ENCODE data around the gene NRXN3.

Gene NRXN3

GRCh38 chr14:79363291-79363690 is 1193.1 kb downstream of the NRXN3 start:
- no peak for DNase-seq (ENCODE audit: low spot score)

DNA sequence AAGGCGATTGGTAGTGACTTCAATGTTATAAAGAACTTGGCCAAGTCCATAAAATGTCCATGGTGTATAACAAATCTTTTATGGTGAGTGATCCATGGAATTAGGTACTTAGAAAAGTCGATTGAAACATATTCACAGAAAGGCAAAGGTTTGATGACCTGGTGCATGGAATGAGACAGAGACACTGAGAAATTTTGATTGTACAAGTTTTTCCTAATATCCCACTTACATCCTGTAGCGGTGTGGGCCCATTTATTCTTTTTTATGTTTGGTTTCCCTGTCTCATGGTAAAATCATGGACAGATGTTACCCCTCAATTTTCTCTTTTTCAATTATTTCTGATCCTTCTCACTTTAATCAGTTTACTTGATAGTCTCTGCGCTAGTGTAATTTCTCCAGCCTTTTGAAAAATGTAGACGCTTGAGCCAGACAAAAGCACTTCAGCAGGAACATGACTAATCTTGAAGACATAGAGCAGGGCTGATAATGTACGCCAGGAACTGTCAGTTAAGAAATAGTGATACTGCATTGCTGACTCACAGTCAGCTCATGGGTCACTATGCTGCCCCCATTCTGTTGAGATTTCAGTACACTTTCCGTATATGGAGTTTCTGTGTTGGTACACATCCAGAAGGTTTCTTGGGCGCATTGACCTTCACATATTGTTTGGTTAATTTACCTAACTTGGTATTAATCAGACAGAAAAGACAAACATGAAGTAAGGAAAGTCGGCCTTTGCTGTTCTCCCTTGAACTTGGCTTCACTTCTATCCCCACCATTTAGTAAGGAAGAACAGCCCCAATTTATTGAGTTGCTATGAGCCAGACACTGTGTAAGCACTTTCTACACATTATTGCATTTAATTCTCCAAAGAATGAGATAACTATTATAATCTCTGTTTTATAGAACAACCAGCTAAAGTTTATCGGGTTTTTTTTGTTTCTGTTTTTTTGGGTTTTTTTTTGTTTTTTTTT is 1199.5 kb downstream of the NRXN3 start:
- no peak for DNase-seq (ENCODE audit: low spot score)

DNA sequence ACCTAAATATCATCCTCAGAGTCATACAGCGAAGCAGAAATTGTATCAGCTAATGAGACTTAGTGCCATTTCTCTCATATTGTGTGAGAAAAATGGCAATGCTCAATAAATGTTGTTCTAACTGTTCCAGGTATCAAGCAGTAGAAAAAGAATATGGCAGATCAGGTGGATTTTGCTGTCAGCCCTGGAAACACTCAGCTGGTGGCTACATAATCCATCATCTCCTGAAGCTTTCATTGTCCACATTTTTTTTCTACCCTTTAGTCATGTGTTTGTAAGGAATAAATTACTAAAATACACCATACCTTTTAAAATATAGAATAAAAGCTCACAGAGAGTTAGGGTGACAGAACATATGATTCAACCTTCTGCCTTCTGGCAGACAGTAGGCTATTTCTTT is 1200.8 kb downstream of the NRXN3 start:
- DNase-seq (ENCODE audit: low spot score): no peak

GRCh38 chr14:79373451-79373850 is 1203.3 kb downstream of the NRXN3 start:
- DNase-seq (ENCODE audit: low spot score): no peak

DNA sequence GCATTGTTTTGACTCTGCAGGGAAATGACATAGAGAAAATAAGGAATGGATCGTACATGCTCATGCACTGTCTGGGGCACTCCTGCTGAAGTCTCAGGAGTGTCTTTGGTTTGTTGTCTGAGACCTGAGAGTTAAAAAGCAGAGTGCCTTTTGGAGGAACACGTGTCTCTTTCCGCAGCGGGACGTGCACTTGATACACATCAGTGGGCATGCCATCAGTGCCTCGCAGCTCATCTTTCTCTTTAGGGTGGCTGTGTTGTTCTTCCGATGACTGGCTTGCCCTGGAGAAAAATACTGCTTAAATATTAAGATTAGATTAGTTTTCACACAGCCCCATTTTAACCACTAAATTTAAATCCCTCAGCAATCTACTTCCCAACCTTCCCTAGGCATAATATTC is 1205.2 kb downstream of the NRXN3 start:
- no peak for DNase-seq (ENCODE audit: low spot score)

- DNase-seq (ENCODE audit: low spot score): no peak
Observed at GRCh38 chr14:79376557-79376956, 1206.4 kb downstream of the NRXN3 start.

GRCh38 chr14:79378020-79378419 is 1207.8 kb downstream of the NRXN3 start:
- no peak for DNase-seq (ENCODE audit: low spot score)

DNA sequence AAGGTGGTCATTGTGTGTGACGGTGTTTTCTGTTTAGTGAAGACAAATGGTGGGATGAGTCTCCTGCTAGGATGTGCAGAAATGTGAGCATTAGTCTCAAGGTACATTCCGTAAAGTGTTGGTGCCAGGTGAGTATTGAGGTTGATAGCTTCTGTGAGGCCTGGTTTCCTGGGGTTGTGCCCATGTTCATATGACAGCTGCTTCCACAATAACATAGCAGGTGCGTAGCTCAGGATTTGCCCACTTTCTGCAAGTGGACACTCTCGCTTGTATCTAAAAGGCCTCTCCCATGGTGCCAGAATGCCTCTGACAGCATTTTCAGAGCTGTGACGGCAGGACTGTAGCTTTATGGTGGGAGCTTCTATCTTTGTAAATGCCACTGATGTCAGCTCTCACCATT is 1209.1 kb downstream of the NRXN3 start:
- no peak for DNase-seq (ENCODE audit: low spot score)

DNA sequence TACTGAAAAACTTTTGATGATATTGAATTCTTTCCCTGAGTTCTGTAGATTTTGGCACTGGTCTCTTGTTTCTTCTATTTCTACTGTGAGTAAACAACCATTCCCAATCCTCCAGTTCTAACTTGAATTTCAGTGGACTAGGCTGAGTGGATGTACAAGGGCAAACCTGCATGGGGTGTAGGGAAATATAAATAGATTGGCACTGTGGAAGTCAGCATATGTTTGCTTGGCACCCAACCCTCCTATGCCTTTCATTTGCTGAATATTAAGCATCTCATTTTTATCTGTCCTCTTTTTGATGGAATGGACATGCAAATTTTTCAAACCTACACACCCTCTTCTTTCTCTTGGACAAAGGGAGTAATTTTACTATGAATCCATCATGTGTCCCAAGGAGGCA is 1212.9 kb downstream of the NRXN3 start:
- DNase-seq (ENCODE audit: low spot score): no peak

- no peak for DNase-seq (ENCODE audit: low spot score)
Observed at GRCh38 chr14:79383475-79383874, 1213.3 kb downstream of the NRXN3 start.

DNA sequence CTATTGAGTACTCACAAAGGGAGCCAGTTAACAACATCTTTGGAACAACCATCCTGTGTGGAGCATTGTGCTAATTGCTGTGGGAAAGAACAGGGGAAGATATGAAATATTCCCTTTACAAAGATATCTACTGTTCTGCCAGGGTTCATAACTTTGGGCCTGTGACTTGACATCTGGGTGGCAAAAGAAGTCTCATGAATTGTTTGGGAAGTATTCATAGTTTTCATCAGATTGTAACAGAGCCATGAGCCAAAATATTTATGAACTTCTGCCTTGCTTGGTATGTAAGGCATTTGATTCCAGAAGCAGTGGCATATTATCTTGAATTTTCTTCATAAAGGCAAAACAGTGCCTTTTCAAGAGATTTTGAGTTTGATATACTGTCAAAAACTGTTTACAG is 1224.9 kb downstream of the NRXN3 start:
- DNase-seq (ENCODE audit: low spot score): no peak

GRCh38 chr14:79404874-79405511 is 1234.8 kb downstream of the NRXN3 start:
- no peak for DNase-seq (ENCODE audit: low spot score)

DNA sequence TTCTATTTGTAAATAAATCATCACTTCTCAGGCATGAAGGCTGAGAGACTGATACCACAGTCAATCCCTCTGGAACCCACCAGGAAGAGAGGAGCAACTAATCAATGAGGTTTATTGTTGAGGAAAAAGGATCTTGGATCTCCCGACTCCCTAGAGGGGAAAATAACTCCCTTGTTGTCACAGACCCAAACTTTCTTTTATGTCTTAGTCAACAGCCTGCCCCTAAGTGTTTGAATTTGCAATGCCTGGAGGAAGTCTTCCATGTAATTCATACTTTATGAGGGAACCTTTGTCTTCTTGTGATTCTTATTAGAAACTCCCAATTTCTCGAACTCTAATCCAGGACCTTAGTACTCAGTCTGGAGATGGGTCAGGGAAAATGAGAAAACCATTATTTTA is 1235.3 kb downstream of the NRXN3 start:
- DNase-seq (ENCODE audit: low spot score): no peak

GRCh38 chr14:79407572-79407971 is 1237.4 kb downstream of the NRXN3 start:
- DNase-seq (ENCODE audit: low spot score): no peak

DNA sequence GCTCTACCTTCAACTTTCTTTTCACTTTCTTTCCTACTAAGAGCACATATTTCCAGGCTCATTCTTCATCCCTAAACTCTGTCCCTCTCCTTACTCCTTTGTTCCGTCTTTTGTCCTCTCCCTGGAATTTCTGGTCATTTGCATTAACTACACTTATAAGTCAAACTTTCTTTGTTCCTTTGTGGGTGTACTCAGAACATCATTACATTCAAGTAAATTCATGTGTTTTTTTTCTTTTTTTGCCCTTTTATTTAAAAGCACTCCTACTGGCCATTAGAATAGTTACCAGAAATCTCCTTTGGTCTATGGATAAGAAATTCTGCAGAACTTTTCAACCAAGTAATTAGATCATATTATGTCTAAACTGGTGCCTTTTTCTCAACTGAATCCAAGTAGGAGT is 1238.5 kb downstream of the NRXN3 start:
- no peak for DNase-seq (ENCODE audit: low spot score)

DNA sequence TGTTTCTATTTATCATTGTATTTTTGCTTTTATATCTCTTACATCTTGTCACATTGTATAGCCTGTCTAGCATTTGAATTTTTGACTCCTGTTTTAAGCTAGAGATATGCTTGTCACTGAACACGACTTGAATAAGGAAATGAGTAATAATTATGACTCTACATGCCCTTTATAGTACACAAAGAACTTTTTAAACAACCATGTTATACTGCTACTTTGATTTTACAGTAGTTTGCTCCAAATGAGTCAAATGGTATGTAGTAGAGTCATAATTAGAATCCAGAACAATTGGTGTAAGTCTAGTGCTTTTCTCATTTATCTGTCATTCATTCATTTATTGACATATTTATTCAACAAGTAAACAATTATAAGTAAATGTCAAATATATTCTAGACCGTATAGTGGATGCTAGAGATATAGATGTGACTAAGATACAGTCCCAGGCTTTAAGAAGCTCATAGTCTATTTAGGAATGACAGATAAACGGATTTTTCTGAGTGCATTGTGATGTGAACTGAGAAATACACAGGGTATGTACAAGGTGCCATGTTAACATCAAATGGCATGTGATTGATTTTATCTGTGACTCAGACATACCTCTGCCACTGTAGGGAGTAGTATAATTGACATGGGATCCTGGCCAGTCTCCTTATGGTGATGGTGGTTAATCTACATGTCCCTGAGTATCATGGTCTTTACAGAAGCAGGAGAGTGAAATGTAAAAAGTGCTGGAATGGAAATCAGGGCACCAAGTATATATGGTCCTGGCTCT is 1241.4 kb downstream of the NRXN3 start:
- no peak for DNase-seq (ENCODE audit: low spot score)

GRCh38 chr14:79412822-79413221 is 1242.6 kb downstream of the NRXN3 start:
- DNase-seq (ENCODE audit: low spot score): no peak

GRCh38 chr14:79413734-79414428 is 1243.7 kb downstream of the NRXN3 start:
- DNase-seq (ENCODE audit: low spot score): no peak

GRCh38 chr14:79415726-79416125 is 1245.6 kb downstream of the NRXN3 start:
- DNase-seq (ENCODE audit: low spot score): no peak

DNA sequence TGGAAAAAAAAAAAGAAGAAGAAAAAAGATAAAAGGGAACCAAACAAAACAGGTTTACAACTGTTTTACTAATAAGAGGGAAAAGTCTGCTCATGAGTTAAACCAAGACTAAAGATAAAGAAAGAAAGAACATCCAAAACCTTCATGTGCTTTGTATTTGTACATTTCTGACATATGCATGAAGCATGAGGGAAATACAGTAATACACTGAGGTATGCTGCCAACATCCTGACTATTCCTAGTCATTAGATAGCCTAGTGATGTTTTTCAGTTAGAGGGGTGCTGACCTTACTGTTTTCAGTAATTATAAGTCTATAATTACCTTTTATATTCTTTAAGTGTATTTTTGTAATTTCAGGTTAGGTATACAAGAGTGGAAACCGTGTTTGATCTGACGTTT is 1247.8 kb downstream of the NRXN3 start:
- DNase-seq (ENCODE audit: low spot score): no peak

- DNase-seq (ENCODE audit: low spot score): no peak
Observed at GRCh38 chr14:79418649-79419415, 1248.7 kb downstream of the NRXN3 start.

All from germinal center (tissue), 1 donor.